GM12878 (cell line): Measurements from ENCODE around the gene COX4I2.

Experiments used
- CEBPB ChIP-seq, 2 experiments: fragments of 150-350 bp in 1 of 2; IDR thresholded peaks; 2 replicates each; pipeline ENCODE4 v1.6.1; 2012 to 2014; ENCODE audit warnings: low read depth in 2 of 2, low read length in 2 of 2, borderline replicate concordance in 1 of 2, inconsistent platforms in 1 of 2
- HDGF ChIP-seq: fragments of 450-650 bp; IDR thresholded peaks from 2 replicates; pipeline ENCODE4 v1.6.1; 2016; ENCODE audit warnings: antibody characterized with exemption
- POLR2AphosphoS5 ChIP-seq: IDR thresholded peaks from 2 replicates; pipeline ENCODE4 v1.6.1; 2011; ENCODE audit warnings: mild to moderate bottlenecking, low read length, inconsistent platforms
- SP1 ChIP-seq: IDR thresholded peaks from one replicate; pipeline ENCODE4 v1.6.1; 2011; ENCODE audit warnings: low read depth, low read length
- TF ChIP-seq, protein P1 (sequence below), 3 experiments: IDR thresholded peaks in 2 of 3; conservative IDR thresholded peaks in 1 of 3; 2 replicates each; pipeline ENCODE4 v1.5.1; 2011; ENCODE audit warnings: low read depth in 3 of 3, low read length in 3 of 3, mild to moderate bottlenecking in 3 of 3, control low read depth in 2 of 3, moderate library complexity in 2 of 3, inconsistent platforms in 1 of 3, mixed read lengths in 1 of 3; ENCODE audit not compliant: control insufficient read depth in 2 of 3, insufficient read depth in 1 of 3; ENCODE audit errors: extremely low read depth in 1 of 3
- TF ChIP-seq, protein P2 (sequence below): IDR thresholded peaks from 2 replicates; pipeline ENCODE4 v1.6.1; 2012; ENCODE audit warnings: low read length, inconsistent platforms
- TF ChIP-seq, protein P3 (sequence below): IDR thresholded peaks from 2 replicates; pipeline ENCODE4 v1.6.1; 2011; ENCODE audit warnings: low read depth, mild to moderate bottlenecking, low read length, moderate library complexity, borderline replicate concordance; ENCODE audit errors: extremely low read depth

DNA sequence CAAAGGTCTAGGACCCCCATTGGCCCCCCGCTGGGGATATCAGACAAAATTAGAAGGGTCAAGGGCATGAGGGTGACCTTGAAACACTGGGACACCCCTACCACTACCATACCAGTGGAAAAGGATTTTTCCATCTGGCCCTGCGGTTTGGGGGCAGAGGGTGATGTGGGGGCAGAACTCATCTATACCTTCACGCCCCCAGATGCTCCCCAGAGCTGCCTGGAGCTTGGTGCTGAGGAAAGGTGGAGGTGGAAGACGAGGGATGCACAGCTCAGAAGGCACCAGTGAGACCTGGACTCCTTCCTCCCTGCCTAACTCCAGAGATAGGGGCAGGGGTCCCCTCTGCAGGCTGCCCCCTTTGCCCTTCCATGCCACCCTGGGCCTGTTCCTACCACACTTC, 1.1 kb downstream of the COX4I2 start:
- TF ChIP-seq, protein P1, sequence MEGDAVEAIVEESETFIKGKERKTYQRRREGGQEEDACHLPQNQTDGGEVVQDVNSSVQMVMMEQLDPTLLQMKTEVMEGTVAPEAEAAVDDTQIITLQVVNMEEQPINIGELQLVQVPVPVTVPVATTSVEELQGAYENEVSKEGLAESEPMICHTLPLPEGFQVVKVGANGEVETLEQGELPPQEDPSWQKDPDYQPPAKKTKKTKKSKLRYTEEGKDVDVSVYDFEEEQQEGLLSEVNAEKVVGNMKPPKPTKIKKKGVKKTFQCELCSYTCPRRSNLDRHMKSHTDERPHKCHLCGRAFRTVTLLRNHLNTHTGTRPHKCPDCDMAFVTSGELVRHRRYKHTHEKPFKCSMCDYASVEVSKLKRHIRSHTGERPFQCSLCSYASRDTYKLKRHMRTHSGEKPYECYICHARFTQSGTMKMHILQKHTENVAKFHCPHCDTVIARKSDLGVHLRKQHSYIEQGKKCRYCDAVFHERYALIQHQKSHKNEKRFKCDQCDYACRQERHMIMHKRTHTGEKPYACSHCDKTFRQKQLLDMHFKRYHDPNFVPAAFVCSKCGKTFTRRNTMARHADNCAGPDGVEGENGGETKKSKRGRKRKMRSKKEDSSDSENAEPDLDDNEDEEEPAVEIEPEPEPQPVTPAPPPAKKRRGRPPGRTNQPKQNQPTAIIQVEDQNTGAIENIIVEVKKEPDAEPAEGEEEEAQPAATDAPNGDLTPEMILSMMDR (IDR thresholded peaks at IDR 0.05 in 2 of 3, conservative IDR thresholded peaks at IDR 0.05 in 1 of 3; ENCODE audit: control insufficient read depth in 2 of 3, extremely low read depth in 1 of 3, insufficient read depth in 1 of 3, low read depth in 3 of 3, low read length in 3 of 3) = no peak
- TF ChIP-seq, protein P2, sequence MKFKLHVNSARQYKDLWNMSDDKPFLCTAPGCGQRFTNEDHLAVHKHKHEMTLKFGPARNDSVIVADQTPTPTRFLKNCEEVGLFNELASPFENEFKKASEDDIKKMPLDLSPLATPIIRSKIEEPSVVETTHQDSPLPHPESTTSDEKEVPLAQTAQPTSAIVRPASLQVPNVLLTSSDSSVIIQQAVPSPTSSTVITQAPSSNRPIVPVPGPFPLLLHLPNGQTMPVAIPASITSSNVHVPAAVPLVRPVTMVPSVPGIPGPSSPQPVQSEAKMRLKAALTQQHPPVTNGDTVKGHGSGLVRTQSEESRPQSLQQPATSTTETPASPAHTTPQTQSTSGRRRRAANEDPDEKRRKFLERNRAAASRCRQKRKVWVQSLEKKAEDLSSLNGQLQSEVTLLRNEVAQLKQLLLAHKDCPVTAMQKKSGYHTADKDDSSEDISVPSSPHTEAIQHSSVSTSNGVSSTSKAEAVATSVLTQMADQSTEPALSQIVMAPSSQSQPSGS = no peak
- TF ChIP-seq POLR2AphosphoS5 = no peak
- TF ChIP-seq, protein P3, sequence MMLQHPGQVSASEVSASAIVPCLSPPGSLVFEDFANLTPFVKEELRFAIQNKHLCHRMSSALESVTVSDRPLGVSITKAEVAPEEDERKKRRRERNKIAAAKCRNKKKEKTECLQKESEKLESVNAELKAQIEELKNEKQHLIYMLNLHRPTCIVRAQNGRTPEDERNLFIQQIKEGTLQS = no peak
- no peak for TF ChIP-seq CEBPB (IDR thresholded peaks at IDR 0.05; ENCODE audit: borderline replicate concordance in 1 of 2, low read depth in 2 of 2, low read length in 2 of 2)
- no peak for TF ChIP-seq HDGF
- TF ChIP-seq SP1 = no peak
